Esophagus squamous epithelium (tissue), 4 donors: Measurements from ENCODE around the gene STYXL1.

Experiments used
- POLR2A ChIP-seq, 4 donors: fragments of 450-650 bp; IDR thresholded peaks; one replicate each; pipeline ENCODE4 v1.6.1; 2017; ENCODE audit warnings: antibody characterized with exemption in 4 of 4, mild to moderate bottlenecking in 4 of 4, moderate library complexity in 3 of 4
- TF ChIP-seq, protein P1 (sequence below), 6 experiments: fragments of 450-650 bp in 4 of 6; fragments of 200-600 bp in 2 of 6; sonication (generic) in 2 of 6; IDR thresholded peaks; one replicate each; pipeline ENCODE4 v1.5.1; 2016 to 2019; ENCODE audit warnings: antibody characterized with exemption in 6 of 6, mild to moderate bottlenecking in 4 of 6, moderate library complexity in 4 of 6

- TF ChIP-seq, protein P1, sequence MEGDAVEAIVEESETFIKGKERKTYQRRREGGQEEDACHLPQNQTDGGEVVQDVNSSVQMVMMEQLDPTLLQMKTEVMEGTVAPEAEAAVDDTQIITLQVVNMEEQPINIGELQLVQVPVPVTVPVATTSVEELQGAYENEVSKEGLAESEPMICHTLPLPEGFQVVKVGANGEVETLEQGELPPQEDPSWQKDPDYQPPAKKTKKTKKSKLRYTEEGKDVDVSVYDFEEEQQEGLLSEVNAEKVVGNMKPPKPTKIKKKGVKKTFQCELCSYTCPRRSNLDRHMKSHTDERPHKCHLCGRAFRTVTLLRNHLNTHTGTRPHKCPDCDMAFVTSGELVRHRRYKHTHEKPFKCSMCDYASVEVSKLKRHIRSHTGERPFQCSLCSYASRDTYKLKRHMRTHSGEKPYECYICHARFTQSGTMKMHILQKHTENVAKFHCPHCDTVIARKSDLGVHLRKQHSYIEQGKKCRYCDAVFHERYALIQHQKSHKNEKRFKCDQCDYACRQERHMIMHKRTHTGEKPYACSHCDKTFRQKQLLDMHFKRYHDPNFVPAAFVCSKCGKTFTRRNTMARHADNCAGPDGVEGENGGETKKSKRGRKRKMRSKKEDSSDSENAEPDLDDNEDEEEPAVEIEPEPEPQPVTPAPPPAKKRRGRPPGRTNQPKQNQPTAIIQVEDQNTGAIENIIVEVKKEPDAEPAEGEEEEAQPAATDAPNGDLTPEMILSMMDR (IDR thresholded peaks at IDR 0.05) = no peak
- no peak for TF ChIP-seq POLR2A (IDR thresholded peaks at IDR 0.05)
These were observed 1.5 kb upstream of the STYXL1 start for GRCh38 chr7:76049295-76049694.
